Fibroblast of skin of right quadriceps (primary cell): ENCODE measurements around the gene TMEM132D.
A peak's percentile ranks its signal among the peaks of the same experiment; 100 is the strongest.
"Not testable (repeated sequence)": the region's sequence is repeated elsewhere in the genome, so short reads cannot be mapped to it uniquely, and the experiment has no call there.

Source experiments
- DNase-seq: peaks from one replicate; pipeline ENCODE4 v3.0.0-alpha.2; 2013

TMEM132D gene

GRCh38 chr12:129211862-129212630, 691.8 kb downstream of the TMEM132D start:
- DNase-seq, result no peak

- DNase-seq, result no peak
Measured at GRCh38 chr12:129208566-129208965, 695.3 kb downstream of the TMEM132D start.

- DNase-seq, result no peak
Measured at GRCh38 chr12:129207084-129207483, 696.7 kb downstream of the TMEM132D start.

DNA sequence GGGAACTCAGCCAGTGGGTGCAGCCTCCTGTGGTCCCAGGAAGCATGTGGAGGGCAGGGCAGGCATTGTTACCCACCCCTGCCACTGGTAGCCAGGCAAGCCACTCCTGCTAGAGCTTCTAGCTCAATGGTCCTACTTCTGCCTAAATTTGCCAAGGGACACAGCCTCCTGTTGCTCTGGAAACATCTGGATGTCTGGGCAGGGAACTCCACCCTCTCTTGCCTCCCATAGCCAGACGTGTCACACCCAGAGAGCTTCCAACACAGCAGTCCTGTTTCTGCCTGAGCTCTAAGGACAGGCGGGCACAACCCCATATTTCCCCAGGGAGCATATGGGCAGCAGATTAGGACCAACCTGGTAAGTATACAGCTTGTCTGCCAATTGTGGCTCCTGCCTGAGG, 700.4 kb downstream of the TMEM132D start:
- no peak for DNase-seq

DNA sequence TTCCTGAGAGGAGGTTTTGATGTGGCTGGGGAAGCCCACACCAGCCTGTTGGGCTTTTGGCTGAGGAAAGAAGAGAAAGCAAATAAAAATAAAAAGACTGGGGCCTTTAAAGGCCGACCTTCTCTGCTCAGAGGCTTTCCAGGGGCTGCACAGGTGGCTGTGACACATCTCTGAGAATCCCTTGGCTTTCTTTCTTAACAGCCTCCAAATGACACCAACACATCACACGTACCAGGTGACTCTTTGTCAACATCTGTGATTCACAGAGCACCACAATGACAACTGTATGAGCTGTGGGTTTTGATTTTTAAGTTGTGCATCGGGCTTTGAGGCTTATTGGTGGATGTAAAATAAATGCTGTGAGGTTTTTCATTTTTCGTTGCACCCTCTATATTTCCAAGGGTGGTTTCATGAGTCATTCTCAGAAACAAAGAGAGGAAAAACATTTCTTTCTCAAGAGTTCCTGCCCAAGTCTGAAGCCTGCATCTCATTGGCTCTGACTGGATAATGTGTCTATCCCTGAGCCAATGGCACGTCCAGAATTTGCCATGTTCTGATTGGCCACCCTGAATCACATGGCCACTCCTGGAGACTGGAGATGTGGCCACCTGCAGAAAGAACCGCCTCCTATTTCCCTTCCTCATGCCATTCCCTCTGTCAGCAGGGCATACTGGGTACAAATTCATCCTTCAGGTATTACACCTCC, 701.6 kb downstream of the TMEM132D start:
- DNase-seq, result no peak

DNA sequence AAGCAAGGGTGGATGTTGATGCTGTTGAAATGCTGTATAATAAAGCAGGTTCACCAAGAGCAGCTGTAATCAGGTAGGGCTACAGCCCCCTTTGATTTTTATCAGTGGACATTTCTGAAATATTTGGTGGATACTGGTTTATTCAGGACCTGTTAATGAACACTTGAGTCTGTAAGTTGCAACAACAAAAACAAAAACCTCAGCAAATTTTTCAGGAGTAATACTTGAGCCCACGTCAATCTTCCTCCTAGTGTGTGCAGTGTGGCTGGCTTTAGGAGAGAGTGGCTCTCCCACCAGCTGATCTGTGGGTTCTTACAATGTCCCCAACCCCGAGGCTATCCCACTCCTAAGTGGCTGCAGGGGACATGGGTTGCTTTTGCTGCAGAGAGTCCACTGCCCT, 702.8 kb downstream of the TMEM132D start:
- DNase-seq, result no peak

DNA sequence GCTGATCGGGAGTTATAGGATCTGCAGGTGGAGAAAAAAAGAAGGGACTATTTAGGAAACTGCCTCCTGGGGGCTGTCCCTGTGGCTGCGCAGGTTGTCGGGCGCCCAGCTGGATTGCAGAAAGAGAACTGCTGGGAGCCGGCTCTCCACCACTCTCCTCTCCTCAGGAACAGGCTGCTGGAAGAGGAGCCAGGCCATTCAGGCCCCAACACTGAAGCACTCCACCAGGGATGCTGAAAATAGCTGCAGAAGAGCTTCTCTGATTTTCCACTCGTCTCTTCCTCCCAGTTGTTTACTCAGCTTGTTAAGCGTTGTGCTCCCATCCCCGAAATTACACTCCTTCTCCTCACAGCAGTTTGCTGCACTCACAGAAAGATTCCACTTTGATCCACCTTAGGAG, 703.2 kb downstream of the TMEM132D start:
- DNase-seq, result no peak

GRCh38 chr12:129196927-129197326, 706.9 kb downstream of the TMEM132D start:
- DNase-seq, result no peak

DNA sequence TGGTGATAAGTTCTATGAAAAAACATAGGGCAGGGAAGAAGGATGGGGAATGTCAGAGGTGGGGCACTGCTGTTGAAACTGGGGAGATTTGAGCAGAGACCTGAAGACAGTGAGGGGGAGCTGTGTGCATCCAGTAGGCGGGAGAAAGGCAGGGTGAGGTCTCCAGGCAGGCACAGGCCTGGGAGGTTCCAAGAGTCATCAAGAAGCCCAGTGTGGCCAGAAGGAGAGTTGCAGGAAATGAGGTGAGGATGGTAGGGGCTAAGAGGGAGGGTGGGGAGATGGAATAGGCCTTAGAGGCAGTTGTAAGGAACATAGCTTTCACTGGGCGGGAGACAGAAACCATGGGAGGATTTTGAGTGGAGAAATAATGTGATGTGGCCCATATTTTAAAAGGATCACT, 708.7 kb downstream of the TMEM132D start:
- no peak for DNase-seq

DNA sequence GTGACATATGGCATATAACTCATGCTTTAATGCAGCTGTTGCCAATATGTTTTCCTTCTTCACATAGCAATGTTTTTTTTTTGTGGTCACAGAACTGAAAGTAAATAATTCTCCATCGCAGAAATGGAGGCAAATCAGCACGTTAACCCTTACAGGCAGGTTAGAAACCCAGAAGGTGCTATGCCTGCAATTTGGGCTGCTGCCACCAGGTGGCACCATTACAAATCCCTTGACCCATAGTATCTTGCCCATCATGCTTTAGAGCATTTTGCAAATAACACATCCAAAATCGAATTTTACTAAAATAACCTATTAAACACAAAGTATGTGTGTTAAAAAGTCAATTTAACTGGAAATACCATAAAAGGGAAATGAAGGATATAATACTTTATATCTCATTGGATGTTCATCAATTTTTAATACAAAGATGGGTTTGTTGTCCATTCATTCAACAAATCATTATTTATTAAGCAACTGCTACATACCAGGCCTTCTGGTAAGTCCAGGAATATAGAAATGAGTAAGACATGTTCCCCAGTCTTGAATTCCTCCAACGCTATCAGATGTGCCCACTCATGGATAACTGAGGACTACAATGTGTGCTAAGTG, 710.5 kb downstream of the TMEM132D start:
- no peak for DNase-seq

- no peak for DNase-seq
Measured at GRCh38 chr12:129190827-129191226, 713.0 kb downstream of the TMEM132D start.

GRCh38 chr12:129189879-129190278, 713.9 kb downstream of the TMEM132D start:
- DNase-seq, result not testable (repeated sequence)

DNA sequence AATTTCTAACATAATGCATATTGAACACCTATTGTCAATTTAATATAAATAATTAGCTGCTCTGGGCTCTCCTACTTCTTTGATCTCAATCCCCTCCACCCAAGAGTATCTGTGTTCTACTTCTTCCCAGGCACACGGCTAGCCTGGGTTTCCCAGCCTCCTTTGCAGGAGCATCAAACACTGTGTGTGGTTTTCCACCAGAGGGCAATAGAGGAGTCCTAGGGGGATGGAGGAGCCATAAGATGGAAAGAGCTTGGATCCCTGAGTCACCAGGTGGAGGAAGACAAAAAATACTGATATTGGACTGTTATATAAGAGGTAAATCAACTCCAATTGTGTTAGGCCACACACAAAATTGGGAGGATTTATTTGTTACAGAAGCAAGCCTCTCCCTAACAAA, 716.9 kb downstream of the TMEM132D start:
- DNase-seq, result no peak

GRCh38 chr12:129185855-129186254, 718.0 kb downstream of the TMEM132D start:
- peak; percentile 2 for DNase-seq

- no peak for DNase-seq
Measured at GRCh38 chr12:129184127-129184928, 719.5 kb downstream of the TMEM132D start.

- no peak for DNase-seq
Measured at GRCh38 chr12:129179941-129180553, 723.8 kb downstream of the TMEM132D start.

- DNase-seq, result no peak
Measured at GRCh38 chr12:129169928-129170327, 733.9 kb downstream of the TMEM132D start.

DNA sequence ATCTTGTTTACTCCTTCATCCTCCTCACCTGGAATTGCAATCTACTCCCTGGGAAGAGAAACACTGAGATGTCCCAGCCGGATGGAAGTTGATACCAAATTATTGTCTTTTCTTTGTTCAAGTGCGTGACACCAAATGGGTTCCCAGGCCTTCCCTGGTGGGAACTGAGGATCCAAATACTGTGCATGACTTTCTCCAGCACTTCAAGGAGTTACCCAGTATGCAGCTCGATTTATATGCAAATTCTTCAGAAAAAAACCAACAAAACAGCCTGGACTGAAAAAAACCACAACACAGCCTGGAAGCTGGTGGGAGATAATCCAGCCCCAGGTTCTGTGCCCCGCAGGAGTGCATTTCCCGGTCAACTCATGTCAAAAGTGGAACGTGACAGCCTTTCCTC, 740.0 kb downstream of the TMEM132D start:
- no peak for DNase-seq

DNA sequence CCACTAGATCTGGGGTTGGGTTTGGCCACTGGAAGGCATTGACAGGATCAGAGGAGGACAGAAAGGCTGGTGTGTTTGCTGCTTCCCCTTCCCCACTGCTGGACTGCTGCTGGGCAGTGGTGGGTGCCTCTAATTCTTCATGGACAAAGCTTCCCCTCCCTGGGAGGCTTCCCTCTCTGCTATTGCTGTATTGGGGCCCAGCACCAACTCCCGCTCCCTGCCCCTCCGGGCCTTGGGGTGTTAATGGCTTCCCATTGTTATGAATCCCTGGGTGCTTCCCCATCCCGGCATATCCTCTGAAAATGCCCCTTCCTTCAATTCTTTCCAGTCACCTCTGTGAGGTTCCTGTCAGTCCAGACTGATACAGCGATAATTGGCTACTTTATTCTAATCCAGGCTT, 740.4 kb downstream of the TMEM132D start:
- DNase-seq, result no peak

DNA sequence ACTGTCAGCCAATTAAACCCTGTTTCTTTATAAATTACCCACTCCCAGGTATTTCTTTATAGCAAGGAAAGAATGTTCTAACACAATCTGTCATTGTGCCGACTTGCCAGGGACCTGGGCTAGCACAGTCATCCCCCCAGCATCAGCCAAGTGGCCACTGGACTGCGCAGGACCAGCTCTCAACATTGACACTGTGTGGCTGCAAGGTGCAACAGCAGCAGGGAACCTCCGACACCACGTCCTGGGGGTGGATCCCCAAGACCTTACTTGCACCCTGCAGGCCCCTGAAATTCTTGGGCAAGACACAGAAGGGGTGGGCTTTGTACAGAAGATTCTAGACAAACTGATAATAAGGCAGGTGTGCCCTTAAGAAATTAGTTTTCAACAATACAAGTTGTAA, 741.0 kb downstream of the TMEM132D start:
- no peak for DNase-seq

- DNase-seq, result no peak
Measured at GRCh38 chr12:129161511-129161910, 742.3 kb downstream of the TMEM132D start.

DNA sequence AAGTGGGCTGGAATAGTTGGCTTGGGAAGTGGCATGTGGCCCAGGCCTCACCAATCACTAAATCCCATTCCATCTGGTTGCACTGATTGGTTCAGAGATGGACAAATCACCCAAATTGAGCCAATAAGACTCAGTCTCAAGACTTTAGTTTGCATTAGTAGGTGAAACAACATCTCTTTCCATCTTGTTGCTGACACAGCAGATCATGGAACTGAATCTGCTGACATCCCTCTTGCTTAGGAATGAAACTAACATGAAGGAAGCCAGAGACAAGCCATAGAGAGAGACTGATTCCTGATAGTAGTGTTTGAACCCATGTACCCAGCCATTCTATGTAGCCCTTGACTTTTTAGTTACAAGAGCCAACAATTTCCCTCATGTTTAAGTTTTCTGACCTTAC, 743.5 kb downstream of the TMEM132D start:
- DNase-seq, result no peak
